ENCODE results near the gene ZMIZ2. TPM values are rescaled to one million over a fixed set of nuclear protein-coding genes. Genes with fewer than 3 reads are reported as not detected.
A peak's percentile ranks its signal among the peaks of the same experiment; 100 is the strongest.
"Not testable (repeated sequence)": the region's sequence is repeated elsewhere in the genome, so short reads cannot be mapped to it uniquely, and the experiment has no call there.

The ZMIZ2 gene
- total and polyA plus RNA-seq, 4 donors = 4.4 to 11.6 (median 7.7) TPM

GRCh38 chr7:44801890-44802289 lies 53.2 kb downstream of the ZMIZ2 start:
- DNase-seq (ENCODE audit: low spot score) = no peak

GRCh38 chr7:44802418-44803025 lies 53.9 kb downstream of the ZMIZ2 start:
- Histone ChIP-seq H3K4me1 (ENCODE audit: control insufficient read depth in 4 of 4, insufficient read depth in 4 of 4, low read length in 3 of 4) (peaks cover 9 to 20% (median 14%) of the 10 kb centered on the region in 4 donors), H3K27ac (ENCODE audit: low read depth in 1 of 2, low read length in 2 of 2) (no peak overlapping the region), H3K9me3 (ENCODE audit: control insufficient read depth in 4 of 4, low read length in 3 of 4) (no peaks in the 10 kb centered on the region), H3K4me3 (ENCODE audit: low read depth in 1 of 3, low read length in 3 of 3) (no peak overlapping the region), H3K9ac (ENCODE audit: low read depth in 1 of 2, low read length in 2 of 2) (no peak overlapping the region), H3K27me3 (ENCODE audit: control insufficient read depth in 4 of 4, insufficient read depth in 4 of 4, low read length in 3 of 4) (no peaks in the 10 kb centered on the region), H3K36me3 (ENCODE audit: control insufficient read depth in 4 of 4, insufficient read depth in 3 of 4, low read depth in 1 of 4, low read length in 3 of 4) (peaks cover 19 to 35% (median 30%) of the 10 kb centered on the region in 4 donors)
- WGBS = 96% methylated on average over 5 of the region's 5 CpGs
- no peak for DNase-seq (ENCODE audit: low spot score)
- TF ChIP-seq NR2F2 (IDR thresholded peaks at IDR 0.05) (no peak), CTCF (IDR thresholded peaks at IDR 0.05; ENCODE audit: low read depth, low read length, missing input control) (no peak), EGR1 (IDR thresholded peaks at IDR 0.05; ENCODE audit: low read depth in 2 of 2) (no peak), SP1 (IDR thresholded peaks at IDR 0.05) (no peak), FOXA2 (IDR thresholded peaks at IDR 0.05) (no peak), YY1 (IDR thresholded peaks at IDR 0.05) (no peak), RAD21 (IDR thresholded peaks at IDR 0.05) (no peak)

More at GRCh38 chr7:44801890-44802289, 53.2 kb downstream of the ZMIZ2 start:
- WGBS = 93% methylated on average over 5 of the region's 5 CpGs
- no peak for TF ChIP-seq YY1 (IDR thresholded peaks at IDR 0.05)
- TF ChIP-seq TAF1 (conservative IDR thresholded peaks at IDR 0.05) = no peak
- TF ChIP-seq GABPA (IDR thresholded peaks at IDR 0.05 in 1 of 2, conservative IDR thresholded peaks at IDR 0.05 in 1 of 2) = no peak
- no peak overlapping the region for H3K9ac ChIP-seq (ENCODE audit: low read depth in 1 of 2, low read length in 2 of 2)
- no peak overlapping the region for H3K4me3 ChIP-seq (ENCODE audit: low read depth in 1 of 3, low read length in 3 of 3)
- H3K27me3 ChIP-seq (ENCODE audit: control insufficient read depth in 4 of 4, insufficient read depth in 4 of 4, low read length in 3 of 4) = no peaks in the 10 kb centered on the region
- no peaks in the 10 kb centered on the region for H3K9me3 ChIP-seq (ENCODE audit: control insufficient read depth in 4 of 4, low read length in 3 of 4)
- peaks cover 19 to 35% (median 30%) of the 10 kb centered on the region in 4 donors for H3K36me3 ChIP-seq (ENCODE audit: control insufficient read depth in 4 of 4, insufficient read depth in 3 of 4, low read depth in 1 of 4, low read length in 3 of 4)
- H3K27ac ChIP-seq (ENCODE audit: low read depth in 1 of 2, low read length in 2 of 2) = no peak overlapping the region
- H3K4me1 ChIP-seq (ENCODE audit: control insufficient read depth in 4 of 4, insufficient read depth in 4 of 4, low read length in 3 of 4) = peaks cover 9 to 20% (median 14%) of the 10 kb centered on the region in 4 donors

- not testable (repeated sequence) for H3K4me3 ChIP-seq (ENCODE audit: low read depth in 1 of 3, low read length in 3 of 3); H3K4me1 ChIP-seq (ENCODE audit: control insufficient read depth in 4 of 4, insufficient read depth in 4 of 4, low read length in 3 of 4); H3K9ac ChIP-seq (ENCODE audit: low read depth in 1 of 2, low read length in 2 of 2); H3K27me3 ChIP-seq (ENCODE audit: control insufficient read depth in 4 of 4, insufficient read depth in 4 of 4, low read length in 3 of 4); H3K9me3 ChIP-seq (ENCODE audit: control insufficient read depth in 4 of 4, low read length in 3 of 4); DNase-seq (ENCODE audit: low spot score)
- H3K27ac ChIP-seq (ENCODE audit: low read depth in 1 of 2, low read length in 2 of 2) = peak overlapping the region in 1 of 2 donors; percentile 89
- 97% methylated on average over 10 of the region's 10 CpGs for WGBS
- peaks cover 19 to 35% (median 28%) of the 10 kb centered on the region in 4 donors for H3K36me3 ChIP-seq (ENCODE audit: control insufficient read depth in 4 of 4, insufficient read depth in 3 of 4, low read depth in 1 of 4, low read length in 3 of 4)
Observed at GRCh38 chr7:44803828-44804519, 55.3 kb downstream of the ZMIZ2 start.

- Histone ChIP-seq H3K9me3 (ENCODE audit: control insufficient read depth in 4 of 4, low read length in 3 of 4) (no peaks in the 10 kb centered on the region), H3K36me3 (ENCODE audit: control insufficient read depth in 4 of 4, insufficient read depth in 3 of 4, low read depth in 1 of 4, low read length in 3 of 4) (peaks cover 14 to 24% (median 16%) of the 10 kb centered on the region in 4 donors), H3K27ac (ENCODE audit: low read depth in 1 of 2, low read length in 2 of 2) (no peak overlapping the region), H3K4me1 (ENCODE audit: control insufficient read depth in 4 of 4, insufficient read depth in 4 of 4, low read length in 3 of 4) (peaks cover 3 to 10% (median 7%) of the 10 kb centered on the region in 4 donors), H3K9ac (ENCODE audit: low read depth in 1 of 2, low read length in 2 of 2) (no peak overlapping the region), H3K4me3 (ENCODE audit: low read depth in 1 of 3, low read length in 3 of 3) (no peak overlapping the region), H3K27me3 (ENCODE audit: control insufficient read depth in 4 of 4, insufficient read depth in 4 of 4, low read length in 3 of 4) (no peaks in the 10 kb centered on the region)
- no peak for DNase-seq (ENCODE audit: low spot score)
- WGBS = 93% methylated on average over 5 of the region's 5 CpGs
- TF ChIP-seq SP1 (IDR thresholded peaks at IDR 0.05) (no peak), REST (IDR thresholded peaks at IDR 0.05) (no peak), RAD21 (IDR thresholded peaks at IDR 0.05) (no peak), RXRA (IDR thresholded peaks at IDR 0.05) (no peak), CTCF (IDR thresholded peaks at IDR 0.05; ENCODE audit: low read depth, low read length, missing input control) (no peak)
Observed at GRCh38 chr7:44805950-44806349, 57.3 kb downstream of the ZMIZ2 start.
